NCI-H748 (cell line): ENCODE data around the gene MGAT5B.
"Not testable (repeated sequence)": the region's sequence is repeated elsewhere in the genome, so short reads cannot be mapped to it uniquely, and the experiment has no call there.

Experiments used
- DNase-seq: peaks from one replicate; lab custom pipeline; 2025; ENCODE audit not compliant: unreplicated experiment; lab: John Stamatoyannopoulos, UW

MGAT5B gene

GRCh38 chr17:76972046-76972641, 103.9 kb downstream of the MGAT5B start:
- DNase-seq, result no peak

- DNase-seq, result no peak
Observed at GRCh38 chr17:76973040-76973439, 104.8 kb downstream of the MGAT5B start.

- DNase-seq, result no peak
Observed at GRCh38 chr17:76974721-76975120, 106.5 kb downstream of the MGAT5B start.

GRCh38 chr17:76978050-76978449, 109.8 kb downstream of the MGAT5B start:
- not testable (repeated sequence) for DNase-seq

GRCh38 chr17:76981545-76982295, 113.5 kb downstream of the MGAT5B start:
- peak; percentile 11 for DNase-seq

GRCh38 chr17:76982408-76983074, 114.3 kb downstream of the MGAT5B start:
- DNase-seq, result no peak

GRCh38 chr17:76983075-76983775, 115.0 kb downstream of the MGAT5B start:
- DNase-seq, result no peak

- no peak for DNase-seq
Observed at GRCh38 chr17:76986365-76986764, 118.2 kb downstream of the MGAT5B start.

GRCh38 chr17:76987486-76988093, 119.4 kb downstream of the MGAT5B start:
- no peak for DNase-seq

GRCh38 chr17:76988796-76989195, 120.6 kb downstream of the MGAT5B start:
- DNase-seq, result no peak

GRCh38 chr17:76989519-76989918, 121.3 kb downstream of the MGAT5B start:
- no peak for DNase-seq

GRCh38 chr17:76992891-76993290, 124.7 kb downstream of the MGAT5B start:
- DNase-seq, result no peak

- no peak for DNase-seq
Observed at GRCh38 chr17:76993651-76994050, 125.4 kb downstream of the MGAT5B start.

GRCh38 chr17:76994237-76994637, 126.0 kb downstream of the MGAT5B start:
- DNase-seq, result peak; percentile 83

- DNase-seq, result peak; percentile 76
Observed at GRCh38 chr17:76995387-76996105, 127.3 kb downstream of the MGAT5B start.

GRCh38 chr17:76996741-76997694, 128.8 kb downstream of the MGAT5B start:
- no peak for DNase-seq

GRCh38 chr17:76997981-76998531, 129.9 kb downstream of the MGAT5B start:
- DNase-seq, result no peak

GRCh38 chr17:76998839-76999238, 130.6 kb downstream of the MGAT5B start:
- DNase-seq, result no peak
